ENCODE measurements around the gene PNRC2. TPM values are rescaled to one million over a fixed set of nuclear protein-coding genes. Genes with fewer than 3 reads are reported as not detected.

Gene PNRC2
- total RNA-seq, 1 donor from 2014 or later: 132 TPM

GRCh38 chr1:23977187-23977853 is 17.7 kb downstream of the PNRC2 start:
- H3K27me3 Mint-ChIP-seq: peaks cover 3% of the 10 kb centered on the region
- H3K4me3 Mint-ChIP-seq: peak overlapping the region; percentile 84
- no peak overlapping the region for H3K27ac Mint-ChIP-seq
- DNase-seq (ENCODE audit: extremely low spot score, unreplicated experiment): no peak
- TF ChIP-seq CTCF (conservative IDR thresholded peaks at IDR 0.05): no peak
- no peaks in the 10 kb centered on the region for H3K9me3 Mint-ChIP-seq
- peaks cover 28% of the 10 kb centered on the region for H3K36me3 Mint-ChIP-seq
- H3K4me1 Mint-ChIP-seq (ENCODE audit: unreplicated experiment): peaks cover 42% of the 10 kb centered on the region

DNA sequence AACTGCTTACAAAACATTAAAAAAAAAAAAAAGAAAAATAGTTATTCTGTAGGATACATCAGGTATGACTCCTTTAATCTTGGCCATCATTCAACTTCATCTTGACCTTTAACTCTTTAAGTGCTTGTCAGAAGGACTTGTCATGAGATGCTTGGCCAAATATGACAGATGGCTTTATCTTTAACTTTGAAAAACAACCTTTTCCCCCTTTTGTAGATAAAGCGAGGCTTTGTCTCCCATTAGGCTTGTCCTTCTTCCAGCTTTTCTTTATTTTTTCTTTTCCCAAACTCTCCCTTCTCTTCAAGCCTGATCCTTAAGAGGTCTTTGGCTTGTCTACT is 18.2 kb downstream of the PNRC2 start:
- TF ChIP-seq CTCF (conservative IDR thresholded peaks at IDR 0.05): no peak
- Mint-ChIP-seq H3K27me3 (peaks cover 3% of the 10 kb centered on the region), H3K4me1 (ENCODE audit: unreplicated experiment) (peaks cover 42% of the 10 kb centered on the region), H3K27ac (peak overlapping the region; percentile 93), H3K36me3 (peaks cover 28% of the 10 kb centered on the region), H3K9me3 (no peaks in the 10 kb centered on the region), H3K4me3 (peak overlapping the region; percentile 98)
- DNase-seq (ENCODE audit: extremely low spot score, unreplicated experiment): no peak

DNA sequence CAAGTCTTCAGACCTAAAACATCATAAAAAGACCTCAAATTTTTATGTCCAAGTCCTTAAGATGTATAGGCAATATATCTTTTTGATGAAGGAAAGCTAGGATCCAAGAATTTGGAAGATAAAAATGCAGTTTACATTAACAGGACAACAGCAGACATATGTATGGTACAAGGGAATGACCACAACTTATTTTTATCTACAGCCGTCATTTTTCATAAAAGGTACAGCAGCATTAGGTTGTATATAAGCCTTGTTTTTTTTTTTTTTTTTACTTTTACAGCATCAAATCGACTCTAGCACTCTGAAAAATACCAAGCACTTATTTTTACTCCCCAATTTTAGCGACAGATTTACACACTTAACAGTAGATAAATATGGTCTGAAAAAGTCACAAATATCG is 19.2 kb downstream of the PNRC2 start:
- peaks cover 22% of the 10 kb centered on the region for H3K36me3 Mint-ChIP-seq

GRCh38 chr1:23979387-23979880 is 19.8 kb downstream of the PNRC2 start:
- Mint-ChIP-seq H3K36me3 (peaks cover 18% of the 10 kb centered on the region), H3K27ac (peak overlapping the region; percentile 93), H3K4me3 (peak overlapping the region; percentile 98), H3K9me3 (no peaks in the 10 kb centered on the region), H3K4me1 (ENCODE audit: unreplicated experiment) (peaks cover 47% of the 10 kb centered on the region), H3K27me3 (peaks cover 3% of the 10 kb centered on the region)
- TF ChIP-seq CTCF (conservative IDR thresholded peaks at IDR 0.05): no peak
- no peak for DNase-seq (ENCODE audit: extremely low spot score, unreplicated experiment)

More for the DNA sequence above, 19.2 kb downstream of the PNRC2 start:
- DNase-seq (ENCODE audit: extremely low spot score, unreplicated experiment): no peak
- Mint-ChIP-seq H3K4me3 (peak overlapping the region; percentile 98), H3K9me3 (no peaks in the 10 kb centered on the region), H3K27ac (peak overlapping the region; percentile 93), H3K27me3 (peaks cover 3% of the 10 kb centered on the region), H3K4me1 (ENCODE audit: unreplicated experiment) (peaks cover 42% of the 10 kb centered on the region)
- TF ChIP-seq CTCF (conservative IDR thresholded peaks at IDR 0.05): no peak

DNA sequence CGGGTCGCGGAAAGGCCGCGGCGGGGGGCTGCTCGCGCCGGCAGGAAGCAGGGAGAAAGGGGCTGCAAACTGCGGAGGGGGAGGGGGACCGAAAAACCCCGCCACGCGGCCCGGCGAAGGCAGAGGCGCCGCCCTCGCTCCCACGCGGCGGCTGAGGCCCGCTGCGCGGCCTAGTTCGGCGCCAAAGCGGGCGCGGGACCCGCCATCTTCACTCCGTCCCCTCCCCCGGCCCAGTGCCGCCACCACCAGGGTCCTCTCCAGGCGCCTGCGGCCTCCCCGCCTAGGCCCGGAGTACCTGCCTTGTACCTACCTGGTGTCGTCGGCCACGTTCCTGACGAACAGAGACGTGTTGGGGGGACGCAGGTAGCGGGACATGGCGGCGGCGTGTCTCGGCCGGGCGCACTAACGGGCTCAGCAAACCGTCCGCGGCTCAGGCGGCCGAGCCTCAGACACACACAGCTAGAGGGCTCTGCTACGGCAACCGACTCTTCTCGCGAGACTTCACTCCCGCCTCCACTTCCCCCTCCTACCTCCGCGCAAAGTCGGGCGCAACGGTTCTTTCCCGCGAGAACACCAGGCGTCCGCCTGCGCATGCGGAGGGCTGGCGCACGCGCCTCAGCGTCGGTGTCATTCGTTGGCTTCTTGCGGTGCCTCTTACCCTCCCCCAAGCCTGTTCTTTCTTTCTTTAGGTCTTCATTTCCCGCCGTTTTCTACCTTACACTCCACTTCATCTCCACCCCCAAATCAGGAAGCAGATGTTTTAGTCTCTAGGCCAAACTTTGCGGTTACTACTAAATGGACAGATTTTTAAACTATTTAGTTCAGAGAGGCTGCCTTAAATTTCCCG is 20.5 kb downstream of the PNRC2 start, which contains the start of gene SRSF10:
SRSF10 (minus strand) TSS at position 447 of the 847 bp plus-strand sequence; CDS start at position 375, 72 bp downstream.
- Mint-ChIP-seq H3K4me1 (ENCODE audit: unreplicated experiment) (peaks cover 45% of the 10 kb centered on the region), H3K4me3 (peak within 1 kb of the TSS; percentile 98), H3K27ac (peak within 1 kb of the TSS; percentile 95)

More for the DNA sequence above, 20.5 kb downstream of the PNRC2 start, which contains the start of gene SRSF10:
- H3K36me3 Mint-ChIP-seq: peaks cover 12% of the 10 kb centered on the region
- H3K9me3 Mint-ChIP-seq: no peaks in the 10 kb centered on the region
- peaks cover 3% of the 10 kb centered on the region for H3K27me3 Mint-ChIP-seq
- peak; percentile 98 for DNase-seq (ENCODE audit: extremely low spot score, unreplicated experiment)
- TF ChIP-seq CTCF (conservative IDR thresholded peaks at IDR 0.05): peak; percentile 42

All from type B pancreatic cell (in vitro differentiated cells).